HEK293T (cell line): Measurements from ENCODE around the gene TULP3.

Experiments
- ELF4 ChIP-seq: fragments of 450-650 bp; IDR thresholded peaks from 2 replicates; pipeline ENCODE4 v1.6.1; 2017; ENCODE audit warnings: antibody characterized with exemption
- FOXA1 ChIP-seq: fragments of 450-650 bp; IDR thresholded peaks from 2 replicates; pipeline ENCODE4 v1.6.1; 2016; ENCODE audit warnings: mild to moderate bottlenecking
- FOXM1 ChIP-seq: fragments of 450-650 bp; IDR thresholded peaks from 2 replicates; pipeline ENCODE4 v1.6.1; 2017; ENCODE audit warnings: mild to moderate bottlenecking, borderline replicate concordance

- no peak for TF ChIP-seq FOXA1
- no peak for TF ChIP-seq FOXM1
- no peak for TF ChIP-seq ELF4
These were observed 80.1 kb downstream of the TULP3 start for GRCh38 chr12:2970744-2971143.
